GM18520 (cell line): ENCODE results near the gene COL24A1.
"Not testable (repeated sequence)": the region's sequence is repeated elsewhere in the genome, so short reads cannot be mapped to it uniquely, and the experiment has no call there.

Experiments
- ATAC-seq: cut with Tn5 transposase; IDR thresholded peaks from one replicate; pipeline ENCODE4 v1.9.1; 2021; ENCODE audit not compliant: unreplicated experiment

Gene COL24A1

GRCh38 chr1:85900921-85901320, 255.7 kb downstream of the COL24A1 start:
- ATAC-seq: no peak

- no peak for ATAC-seq
These were observed 257.7 kb downstream of the COL24A1 start for GRCh38 chr1:85898861-85899260.

- ATAC-seq: no peak
These were observed 261.9 kb downstream of the COL24A1 start for GRCh38 chr1:85894651-85895050.

- no peak for ATAC-seq
These were observed 264.2 kb downstream of the COL24A1 start for GRCh38 chr1:85892366-85892765.

GRCh38 chr1:85889870-85890269, 266.7 kb downstream of the COL24A1 start:
- ATAC-seq: no peak

GRCh38 chr1:85888921-85889320, 267.7 kb downstream of the COL24A1 start:
- ATAC-seq: no peak

- no peak for ATAC-seq
These were observed 272.1 kb downstream of the COL24A1 start for GRCh38 chr1:85884372-85885035.

GRCh38 chr1:85867189-85867588, 289.4 kb downstream of the COL24A1 start:
- no peak for ATAC-seq

GRCh38 chr1:85865213-85865612, 291.4 kb downstream of the COL24A1 start:
- ATAC-seq: no peak

GRCh38 chr1:85864727-85865126, 291.8 kb downstream of the COL24A1 start:
- no peak for ATAC-seq

GRCh38 chr1:85863639-85864038, 292.9 kb downstream of the COL24A1 start:
- not testable (repeated sequence) for ATAC-seq

- ATAC-seq: no peak
These were observed 294.1 kb downstream of the COL24A1 start for GRCh38 chr1:85862456-85862855.

GRCh38 chr1:85857991-85858390, 298.6 kb downstream of the COL24A1 start:
- ATAC-seq: no peak

- ATAC-seq: no peak
These were observed 306.3 kb downstream of the COL24A1 start for GRCh38 chr1:85850238-85850637.

GRCh38 chr1:85849660-85850059, 306.9 kb downstream of the COL24A1 start:
- ATAC-seq: no peak

- no peak for ATAC-seq
These were observed 309.2 kb downstream of the COL24A1 start for GRCh38 chr1:85847356-85847755.

- ATAC-seq: no peak
These were observed 309.9 kb downstream of the COL24A1 start for GRCh38 chr1:85846706-85847105.

- no peak for ATAC-seq
These were observed 317.1 kb downstream of the COL24A1 start for GRCh38 chr1:85839459-85839858.

- peak; percentile 63 for ATAC-seq
These were observed 318.3 kb downstream of the COL24A1 start for GRCh38 chr1:85838238-85838637.

GRCh38 chr1:85836736-85837135, 319.8 kb downstream of the COL24A1 start:
- no peak for ATAC-seq

- not testable (repeated sequence) for ATAC-seq
These were observed 323.4 kb downstream of the COL24A1 start for GRCh38 chr1:85833165-85833564.

GRCh38 chr1:85830837-85831236, 325.7 kb downstream of the COL24A1 start:
- ATAC-seq: no peak
